Measurements from ENCODE around the gene PAK5.

DNA sequence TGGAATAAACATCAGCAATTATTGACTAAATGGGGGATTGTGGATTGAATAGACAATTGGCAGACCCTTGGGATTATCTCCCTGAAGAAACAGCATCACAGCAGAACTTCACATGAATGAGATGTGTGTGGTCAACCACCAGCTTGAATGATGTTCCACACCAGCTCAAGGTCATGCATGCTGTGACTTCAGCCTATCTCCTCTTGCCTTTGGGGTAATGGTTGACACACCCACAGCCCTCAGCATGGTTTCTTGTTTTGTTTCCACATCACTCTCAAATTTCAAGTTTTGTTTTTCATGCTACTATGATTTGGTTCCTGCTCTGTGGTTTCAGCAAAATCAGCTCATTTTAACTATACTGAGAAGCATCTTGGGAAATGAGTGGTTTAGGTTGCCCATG, 94.3 kb downstream of the PAK5 start:
- TF ChIP-seq, protein P1, sequence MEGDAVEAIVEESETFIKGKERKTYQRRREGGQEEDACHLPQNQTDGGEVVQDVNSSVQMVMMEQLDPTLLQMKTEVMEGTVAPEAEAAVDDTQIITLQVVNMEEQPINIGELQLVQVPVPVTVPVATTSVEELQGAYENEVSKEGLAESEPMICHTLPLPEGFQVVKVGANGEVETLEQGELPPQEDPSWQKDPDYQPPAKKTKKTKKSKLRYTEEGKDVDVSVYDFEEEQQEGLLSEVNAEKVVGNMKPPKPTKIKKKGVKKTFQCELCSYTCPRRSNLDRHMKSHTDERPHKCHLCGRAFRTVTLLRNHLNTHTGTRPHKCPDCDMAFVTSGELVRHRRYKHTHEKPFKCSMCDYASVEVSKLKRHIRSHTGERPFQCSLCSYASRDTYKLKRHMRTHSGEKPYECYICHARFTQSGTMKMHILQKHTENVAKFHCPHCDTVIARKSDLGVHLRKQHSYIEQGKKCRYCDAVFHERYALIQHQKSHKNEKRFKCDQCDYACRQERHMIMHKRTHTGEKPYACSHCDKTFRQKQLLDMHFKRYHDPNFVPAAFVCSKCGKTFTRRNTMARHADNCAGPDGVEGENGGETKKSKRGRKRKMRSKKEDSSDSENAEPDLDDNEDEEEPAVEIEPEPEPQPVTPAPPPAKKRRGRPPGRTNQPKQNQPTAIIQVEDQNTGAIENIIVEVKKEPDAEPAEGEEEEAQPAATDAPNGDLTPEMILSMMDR (IDR thresholded peaks at IDR 0.05; ENCODE audit: insufficient read depth, low read depth, low read length) = no peak
- TF ChIP-seq EZH2 (IDR thresholded peaks at IDR 0.05; ENCODE audit: insufficient read depth, low read length) = no peak
